HG03103 (cell line): Measurements from ENCODE around the gene PRR5L.

Experiments used
- ATAC-seq: cut with Tn5 transposase; IDR thresholded peaks from one replicate; pipeline ENCODE4 v1.9.1; 2021; ENCODE audit warnings: low read depth; ENCODE audit not compliant: unreplicated experiment

Gene PRR5L

GRCh38 chr11:36352922-36353321, 56.8 kb downstream of the PRR5L start:
- ATAC-seq, result no peak

DNA sequence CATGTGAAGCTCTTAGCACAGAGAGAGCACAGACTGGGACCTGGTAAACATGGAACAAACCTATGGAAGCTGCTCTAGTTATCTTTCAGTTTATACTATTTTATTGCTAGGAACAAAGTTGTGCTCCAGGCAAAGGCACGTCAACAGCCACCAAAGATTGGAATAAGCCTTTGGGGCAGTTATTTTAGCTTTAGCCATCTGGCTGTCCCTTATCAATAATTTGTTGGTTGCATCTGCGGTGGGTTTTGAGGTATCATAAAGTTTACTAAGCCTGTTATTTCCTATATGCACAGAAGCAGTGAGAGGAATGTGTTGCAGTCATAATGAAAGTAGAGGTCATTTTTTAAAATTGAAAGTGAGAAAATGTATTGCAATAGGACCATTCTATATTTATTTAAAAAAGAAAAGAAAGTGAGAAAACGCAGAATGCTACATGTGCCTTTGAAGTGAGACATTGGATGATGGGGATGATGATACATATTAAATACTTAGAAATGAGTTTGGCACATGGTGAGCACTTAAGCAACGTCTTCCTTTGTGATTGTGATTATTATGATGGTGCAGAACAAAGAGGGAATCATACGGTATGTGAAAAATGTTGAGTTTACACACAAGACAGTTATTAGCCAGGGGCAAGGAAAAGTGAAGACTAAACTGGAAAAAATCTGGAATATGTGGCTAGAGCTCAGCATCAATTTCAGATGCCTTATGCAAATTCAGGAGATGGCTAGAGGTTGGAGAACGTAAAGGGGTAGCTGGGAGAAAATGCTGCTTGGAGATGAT, 58.3 kb downstream of the PRR5L start:
- peak; percentile 79 for ATAC-seq

DNA sequence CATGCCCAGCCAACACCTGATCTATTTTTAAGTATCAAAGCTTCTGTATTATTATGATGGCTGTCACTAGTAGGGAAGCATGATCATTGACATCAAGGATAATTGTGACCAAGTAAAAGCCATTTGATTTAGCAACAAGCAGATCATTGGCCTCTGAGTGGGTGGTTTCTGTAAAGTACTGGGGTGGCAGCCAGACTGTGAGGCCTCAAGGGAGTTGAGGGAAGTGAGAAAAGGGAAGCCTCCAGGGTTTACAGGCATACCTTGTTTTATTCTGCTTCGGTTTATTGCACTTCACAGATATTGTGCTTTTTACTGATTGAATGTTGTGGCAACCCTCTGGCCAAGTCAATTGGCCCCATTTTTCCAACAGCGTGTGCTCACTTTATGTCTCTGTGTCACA, 60.1 kb downstream of the PRR5L start:
- ATAC-seq, result peak; percentile 56

- ATAC-seq, result no peak
These were observed 61.7 kb downstream of the PRR5L start for GRCh38 chr11:36357831-36358230.

DNA sequence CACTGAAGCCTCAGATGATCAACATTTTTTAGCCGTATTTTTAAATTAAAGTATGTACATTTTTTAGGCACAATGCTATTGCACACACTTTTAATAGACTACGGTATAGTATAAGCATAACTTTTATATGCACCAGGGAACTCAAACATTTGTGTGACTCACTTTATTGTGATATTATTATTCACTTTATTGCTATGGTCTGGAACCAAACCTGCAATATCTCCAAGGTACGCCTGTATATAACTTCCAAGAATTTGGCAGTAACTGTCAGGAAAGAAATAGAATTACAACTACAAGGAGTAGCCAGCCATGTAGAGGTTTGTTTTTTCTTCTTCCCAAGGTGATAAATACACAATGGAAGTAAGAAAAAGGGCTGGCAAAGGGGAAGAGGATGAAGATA, 62.3 kb downstream of the PRR5L start:
- ATAC-seq, result no peak

DNA sequence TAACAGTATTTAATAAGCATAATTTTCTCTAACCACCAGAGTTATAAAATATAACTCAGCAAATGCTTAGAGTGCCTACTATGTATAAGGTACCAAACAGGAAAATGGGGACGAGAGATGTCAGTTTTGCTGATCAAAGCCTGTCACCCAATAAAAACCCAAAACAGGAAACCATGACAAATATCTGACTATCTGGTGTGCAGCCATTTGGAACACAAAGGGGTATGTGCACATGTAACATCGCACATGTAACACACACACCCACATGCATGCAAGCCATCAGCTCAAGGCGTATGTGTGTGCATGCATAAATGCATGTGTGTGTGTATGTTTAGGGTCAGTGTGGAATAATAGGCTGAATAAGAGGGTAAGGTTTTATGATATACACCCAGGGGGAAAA, 64.2 kb downstream of the PRR5L start:
- ATAC-seq, result no peak

DNA sequence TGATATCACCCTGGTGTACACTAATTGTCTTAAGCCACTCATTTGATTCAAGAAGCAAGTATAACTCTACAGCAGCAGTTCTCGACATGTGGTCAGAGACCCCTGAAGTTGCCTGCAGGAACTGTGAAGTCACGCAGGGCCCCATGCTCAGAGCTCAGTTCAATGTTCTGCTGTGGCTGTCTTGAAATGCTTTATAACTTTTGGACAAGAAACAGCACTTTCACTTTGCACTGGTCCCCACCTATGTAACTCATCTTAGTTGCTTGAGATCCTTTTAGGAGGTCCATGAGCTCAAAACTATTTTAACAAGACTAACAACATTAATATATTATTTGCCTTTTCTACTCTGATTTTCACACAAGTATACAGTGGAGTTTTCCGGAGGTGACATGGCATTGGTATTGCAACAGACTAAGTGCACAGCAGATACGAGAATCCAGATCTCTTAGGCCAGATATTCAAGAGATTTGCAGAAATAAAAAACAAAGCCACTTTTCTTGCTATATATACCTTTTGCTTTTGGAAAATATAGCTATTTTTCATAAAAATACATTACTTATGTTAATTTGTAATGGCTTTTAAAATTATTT, 64.8 kb downstream of the PRR5L start:
- no peak for ATAC-seq

GRCh38 chr11:36361472-36361871, 65.4 kb downstream of the PRR5L start:
- ATAC-seq, result no peak

DNA sequence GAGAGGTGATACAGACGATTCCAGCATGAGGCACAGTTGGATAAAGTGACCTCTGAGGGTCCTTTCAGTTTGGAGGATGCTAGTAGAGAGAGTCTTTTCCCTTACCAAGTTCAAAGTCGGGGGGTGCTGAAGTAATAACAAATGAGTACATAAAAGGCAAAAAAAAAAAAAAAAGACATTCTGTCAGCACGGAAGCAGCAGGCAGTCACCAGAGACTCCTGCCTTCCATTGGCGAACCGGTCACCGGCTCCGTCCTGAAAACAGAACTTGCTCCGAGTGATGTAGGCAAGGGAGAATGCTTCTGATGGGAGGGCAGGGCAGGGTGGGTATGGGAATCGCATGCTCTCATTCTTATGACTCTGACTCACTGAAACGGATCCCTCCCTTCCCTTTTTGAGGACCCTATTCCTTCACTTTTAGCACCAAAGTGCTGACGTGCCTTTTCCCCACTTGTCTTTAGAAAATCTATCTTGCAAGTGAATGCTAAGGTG, 65.9 kb downstream of the PRR5L start:
- no peak for ATAC-seq

GRCh38 chr11:36362902-36363301, 66.8 kb downstream of the PRR5L start:
- ATAC-seq, result no peak

- ATAC-seq, result no peak
These were observed 67.5 kb downstream of the PRR5L start for GRCh38 chr11:36363361-36364268.

GRCh38 chr11:36364551-36365325, 68.7 kb downstream of the PRR5L start:
- no peak for ATAC-seq

GRCh38 chr11:36365907-36366306, 69.8 kb downstream of the PRR5L start:
- no peak for ATAC-seq

DNA sequence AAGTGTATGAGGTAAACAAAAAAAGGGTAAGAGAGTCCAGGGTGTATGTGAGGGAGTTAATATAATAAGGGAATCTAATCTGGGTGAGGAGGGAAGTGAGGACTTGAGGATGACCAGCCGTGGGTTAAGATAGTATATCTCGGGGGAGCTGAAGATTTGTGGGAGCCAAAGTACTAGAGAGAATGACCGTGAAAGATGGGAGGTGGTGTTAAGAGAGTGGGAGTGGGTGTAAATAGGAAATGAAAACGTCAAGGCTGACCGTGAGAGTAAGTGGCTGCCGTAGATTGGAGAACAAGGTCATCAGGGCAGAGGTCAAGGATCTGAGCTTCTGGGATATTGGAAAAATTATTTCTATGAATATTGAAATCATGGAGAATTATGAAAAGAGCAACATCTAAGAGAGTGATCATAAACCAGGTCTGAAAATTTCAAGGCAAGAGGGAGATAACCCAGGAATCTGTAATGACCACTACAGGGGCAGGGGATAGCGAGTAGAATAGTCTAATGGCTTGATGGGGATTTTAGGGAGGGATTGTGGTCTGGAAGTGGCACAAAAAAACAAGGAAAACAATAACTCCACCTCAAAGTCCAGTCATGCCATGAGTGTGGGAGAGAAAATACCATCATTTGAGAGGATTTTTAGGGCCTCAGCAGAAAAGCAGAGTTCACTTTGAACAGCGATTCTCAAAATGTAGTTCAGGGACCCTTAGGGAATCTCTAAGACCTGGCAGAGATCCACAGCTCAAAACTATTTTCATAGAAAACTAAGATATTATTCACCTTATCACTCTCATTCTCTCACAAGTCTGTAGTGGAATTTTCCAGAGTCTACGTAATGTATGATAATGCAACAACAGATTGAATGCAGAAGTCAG, 72.0 kb downstream of the PRR5L start:
- ATAC-seq, result no peak

DNA sequence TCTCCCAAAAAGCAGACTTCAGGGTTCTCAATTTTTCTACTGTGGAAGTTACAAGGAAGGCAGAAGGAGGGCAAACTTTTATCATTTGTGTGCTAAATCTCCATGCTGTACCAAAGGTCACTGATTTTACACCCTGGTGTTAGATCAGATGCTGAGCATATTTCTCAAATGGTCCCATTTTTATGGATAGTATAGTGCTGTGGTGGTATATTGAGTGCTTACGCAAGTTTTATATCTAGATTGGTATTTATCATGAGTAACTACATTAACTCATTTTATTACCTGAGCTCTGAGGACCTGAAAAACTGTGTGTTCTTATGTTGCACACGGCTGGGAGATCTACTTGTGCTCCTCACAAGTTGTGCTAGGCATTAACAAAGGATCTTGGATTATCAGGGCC, 75.1 kb downstream of the PRR5L start:
- ATAC-seq, result no peak

DNA sequence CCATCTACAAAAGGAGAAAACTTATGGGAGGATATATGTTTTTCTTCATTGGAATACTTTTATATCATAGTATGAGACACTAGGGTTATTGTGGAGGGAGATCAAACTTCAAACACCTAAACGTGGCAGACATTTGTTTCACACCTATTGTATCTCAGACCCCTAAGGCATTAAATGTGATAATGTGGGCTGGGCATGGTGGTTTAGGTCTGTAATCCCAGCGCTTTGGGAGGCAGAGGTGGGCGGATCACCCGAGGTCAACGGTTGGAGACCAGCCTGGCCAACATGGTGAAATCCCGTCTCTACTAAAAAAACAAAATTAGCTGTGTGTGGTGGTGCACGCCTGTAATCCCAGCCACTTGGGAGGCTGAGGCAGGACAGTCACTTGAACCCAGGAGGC, 75.5 kb downstream of the PRR5L start:
- ATAC-seq, result no peak

DNA sequence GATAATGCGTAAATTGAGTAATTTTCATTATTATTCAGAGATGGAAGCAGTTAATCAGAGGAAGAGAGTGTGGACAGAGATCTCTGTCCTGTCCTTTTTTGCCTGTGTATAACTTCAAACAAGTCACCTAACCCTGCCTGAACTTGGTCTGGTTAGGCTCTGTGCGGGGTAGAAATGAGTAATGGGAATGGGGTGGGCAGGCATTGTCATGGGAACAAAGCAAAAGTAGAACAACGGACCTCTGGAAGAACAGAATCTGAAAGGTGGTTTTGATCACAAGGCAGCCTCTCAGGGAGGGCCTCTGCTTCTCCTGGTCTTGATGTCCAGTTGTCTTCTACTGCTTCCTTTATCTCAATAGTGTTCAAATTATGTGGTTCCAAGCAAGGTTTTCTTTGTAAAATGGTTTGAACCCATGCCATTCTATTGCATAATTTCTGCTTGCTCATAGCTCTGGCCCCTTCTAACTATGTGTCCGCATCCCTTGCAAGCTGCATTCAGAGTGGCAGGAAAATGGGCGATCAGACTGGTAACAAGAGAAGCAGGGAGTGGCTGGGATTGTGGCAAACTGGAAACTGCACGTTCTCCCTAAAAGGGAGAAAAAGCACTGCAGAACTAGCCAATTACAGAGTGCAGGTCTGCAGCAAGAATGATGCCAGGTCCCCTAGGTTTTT, 76.1 kb downstream of the PRR5L start:
- no peak for ATAC-seq

- ATAC-seq, result no peak
These were observed 77.2 kb downstream of the PRR5L start for GRCh38 chr11:36373016-36374010.
